Measurements from ENCODE around the gene AAK1.

- no peak for TF ChIP-seq CTCF (IDR thresholded peaks at IDR 0.05; ENCODE audit: poor library complexity, severe bottlenecking)
- TF ChIP-seq RAD21 (conservative IDR thresholded peaks at IDR 0.05): no peak
- no peak for TF ChIP-seq POLR2AphosphoS5 (IDR thresholded peaks at IDR 0.05)
- TF ChIP-seq MXI1 (conservative IDR thresholded peaks at IDR 0.05; ENCODE audit: poor library complexity, severe bottlenecking): no peak
Observed at GRCh38 chr2:69589973-69590652, 53.4 kb downstream of the AAK1 start.

All from neural cell (in vitro differentiated cells).